ENCODE results near the gene TMEM150C. TPM values are rescaled to one million over a fixed set of nuclear protein-coding genes. Genes with fewer than 3 reads are reported as not detected.
A peak's percentile ranks its signal among the peaks of the same experiment; 100 is the strongest.
"Not testable (repeated sequence)": the region's sequence is repeated elsewhere in the genome, so short reads cannot be mapped to it uniquely, and the experiment has no call there.

The TMEM150C gene
- total and polyA plus RNA-seq, 8 donors: 1.0 to 8.7 (median 3.0) TPM

GRCh38 chr4:82551734-82552133 is 10.1 kb downstream of the TMEM150C start:
- H3K27me3 ChIP-seq: no peaks in the 10 kb centered on the region
- H3K36me3 ChIP-seq: no peaks in the 10 kb centered on the region
- 89 to 91% methylated on average over 2 of the region's 2 CpGs for WGBS, 2 donors
- H3K27ac ChIP-seq: no peak overlapping the region
- ATAC-seq (no peak), DNase-seq (no peak), FAIRE-seq (no peak)
- no peak overlapping the region for H3K4me3 ChIP-seq
- intact Hi-C loops (cut with DNase I): no loop called here
- no peak for TF ChIP-seq CTCF (IDR thresholded peaks at IDR 0.05)
- H3K4me1 ChIP-seq: no peaks in the 10 kb centered on the region
- no peaks in the 10 kb centered on the region for H3K9me3 ChIP-seq

GRCh38 chr4:82547850-82548249 is 13.9 kb downstream of the TMEM150C start:
- H3K27ac ChIP-seq; FAIRE-seq; ATAC-seq; DNase-seq; intact Hi-C loops (cut with DNase I); H3K27me3 ChIP-seq; H3K9me3 ChIP-seq; H3K4me1 ChIP-seq; H3K4me3 ChIP-seq; H3K36me3 ChIP-seq: not testable (repeated sequence)
- 95 to 98% methylated on average over 3 of the region's 3 CpGs for WGBS, 2 donors

- FAIRE-seq (no peak), ATAC-seq (no peak), DNase-seq (no peak)
- Histone ChIP-seq H3K4me1 (no peaks in the 10 kb centered on the region), H3K4me3 (no peak overlapping the region), H3K9me3 (no peaks in the 10 kb centered on the region), H3K36me3 (no peaks in the 10 kb centered on the region), H3K27ac (no peak overlapping the region), H3K27me3 (no peaks in the 10 kb centered on the region)
- no peak for TF ChIP-seq CTCF (IDR thresholded peaks at IDR 0.05)
- 94 to 95% methylated on average over 1 of the region's 1 CpG for WGBS, 2 donors
- intact Hi-C loops (cut with DNase I): no loop called here
Observed at GRCh38 chr4:82543131-82543530, 18.7 kb downstream of the TMEM150C start.

- 88 to 91% methylated on average over 3 of the region's 3 CpGs for WGBS, 2 donors
- H3K4me3 ChIP-seq: no peak overlapping the region
- no peaks in the 10 kb centered on the region for H3K36me3 ChIP-seq
- no peak for FAIRE-seq
- intact Hi-C loops (cut with DNase I): no loop called here
- TF ChIP-seq CTCF (IDR thresholded peaks at IDR 0.05): no peak
- H3K27ac ChIP-seq: no peak overlapping the region
- ATAC-seq: no peak
- DNase-seq: no peak
- no peaks in the 10 kb centered on the region for H3K4me1 ChIP-seq
- no peaks in the 10 kb centered on the region for H3K27me3 ChIP-seq
- H3K9me3 ChIP-seq: no peaks in the 10 kb centered on the region
Observed at GRCh38 chr4:82542642-82543041, 19.1 kb downstream of the TMEM150C start.

GRCh38 chr4:82529322-82529721 is 32.5 kb downstream of the TMEM150C start:
- H3K27ac ChIP-seq: no peak overlapping the region
- H3K27me3 ChIP-seq: no peaks in the 10 kb centered on the region
- no peaks in the 10 kb centered on the region for H3K36me3 ChIP-seq
- H3K9me3 ChIP-seq: no peaks in the 10 kb centered on the region
- WGBS, 2 donors: 86 to 96% methylated on average over 3 of the region's 3 CpGs
- FAIRE-seq (no peak), ATAC-seq (no peak), DNase-seq (no peak)
- TF ChIP-seq CTCF (IDR thresholded peaks at IDR 0.05): no peak
- no peak overlapping the region for H3K4me3 ChIP-seq
- H3K4me1 ChIP-seq: no peaks in the 10 kb centered on the region
- intact Hi-C loops (cut with DNase I): no loop called here

GRCh38 chr4:82528868-82529267 is 32.9 kb downstream of the TMEM150C start:
- no peaks in the 10 kb centered on the region for H3K27me3 ChIP-seq
- ATAC-seq: peak in 1 of 4 donors; percentile 37
- intact Hi-C loops (cut with DNase I): no loop called here
- DNase-seq: no peak
- no peak for TF ChIP-seq CTCF (IDR thresholded peaks at IDR 0.05)
- H3K4me1 ChIP-seq: no peaks in the 10 kb centered on the region
- FAIRE-seq: no peak
- no peaks in the 10 kb centered on the region for H3K36me3 ChIP-seq
- H3K4me3 ChIP-seq: no peak overlapping the region
- WGBS, 2 donors: 72 to 79% methylated on average over 4 of the region's 4 CpGs
- H3K9me3 ChIP-seq: no peaks in the 10 kb centered on the region
- H3K27ac ChIP-seq: no peak overlapping the region
